ENCODE results near the gene ADRM1.

DNA sequence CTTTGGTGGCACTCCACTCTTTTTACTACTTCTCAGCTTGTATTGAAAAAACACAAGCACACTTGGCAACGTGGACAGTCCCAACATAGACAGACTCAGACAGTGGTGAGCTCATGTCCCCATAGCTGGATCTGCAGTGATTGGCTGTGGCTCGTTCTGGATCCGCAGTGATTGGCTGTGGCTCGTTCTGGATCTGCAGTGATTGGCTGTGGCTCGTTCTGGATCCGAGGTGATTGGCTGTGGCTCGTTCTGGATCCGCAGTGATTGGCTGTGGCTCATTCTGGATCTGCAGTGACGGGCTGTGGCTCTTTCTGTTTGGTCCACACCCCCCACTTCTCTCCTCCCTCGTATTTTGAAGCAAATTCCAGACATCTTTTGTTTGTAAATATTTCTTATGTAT is 36.5 kb upstream of the ADRM1 start:
- TF ChIP-seq CTCF (IDR thresholded peaks at IDR 0.05) (no peak), ZNF532 (CRISPR knock-in tag; IDR thresholded peaks at IDR 0.05; ENCODE audit: borderline replicate concordance) (no peak), RELA (CRISPR knock-in tag; IDR thresholded peaks at IDR 0.05; ENCODE audit: borderline replicate concordance) (no peak), MAX (CRISPR knock-in tag; IDR thresholded peaks at IDR 0.05) (no peak), EMX1 (CRISPR knock-in tag; IDR thresholded peaks at IDR 0.05) (no peak), E2F4 (CRISPR knock-in tag; IDR thresholded peaks at IDR 0.05; ENCODE audit: borderline replicate concordance, low read depth) (no peak), AFF4 (CRISPR knock-in tag; IDR thresholded peaks at IDR 0.05; ENCODE audit: borderline replicate concordance) (no peak), ELF4 (CRISPR knock-in tag; IDR thresholded peaks at IDR 0.05; ENCODE audit: low read depth) (no peak)
- TF ChIP-seq, protein P1, sequence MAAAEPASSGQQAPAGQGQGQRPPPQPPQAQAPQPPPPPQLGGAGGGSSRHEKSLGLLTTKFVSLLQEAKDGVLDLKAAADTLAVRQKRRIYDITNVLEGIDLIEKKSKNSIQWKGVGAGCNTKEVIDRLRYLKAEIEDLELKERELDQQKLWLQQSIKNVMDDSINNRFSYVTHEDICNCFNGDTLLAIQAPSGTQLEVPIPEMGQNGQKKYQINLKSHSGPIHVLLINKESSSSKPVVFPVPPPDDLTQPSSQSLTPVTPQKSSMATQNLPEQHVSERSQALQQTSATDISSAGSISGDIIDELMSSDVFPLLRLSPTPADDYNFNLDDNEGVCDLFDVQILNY (CRISPR knock-in tag; IDR thresholded peaks at IDR 0.05) = no peak
- TF ChIP-seq, protein P2, sequence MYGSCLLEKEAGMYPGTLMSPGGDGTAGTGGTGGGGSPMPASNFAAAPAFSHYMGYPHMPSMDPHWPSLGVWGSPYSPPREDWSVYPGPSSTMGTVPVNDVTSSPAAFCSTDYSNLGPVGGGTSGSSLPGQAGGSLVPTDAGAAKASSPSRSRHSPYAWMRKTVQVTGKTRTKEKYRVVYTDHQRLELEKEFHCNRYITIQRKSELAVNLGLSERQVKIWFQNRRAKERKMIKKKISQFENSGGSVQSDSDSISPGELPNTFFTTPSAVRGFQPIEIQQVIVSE (CRISPR knock-in tag; IDR thresholded peaks at IDR 0.05; ENCODE audit: borderline replicate concordance) = no peak
- TF ChIP-seq, protein P3, sequence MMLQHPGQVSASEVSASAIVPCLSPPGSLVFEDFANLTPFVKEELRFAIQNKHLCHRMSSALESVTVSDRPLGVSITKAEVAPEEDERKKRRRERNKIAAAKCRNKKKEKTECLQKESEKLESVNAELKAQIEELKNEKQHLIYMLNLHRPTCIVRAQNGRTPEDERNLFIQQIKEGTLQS (CRISPR knock-in tag; conservative IDR thresholded peaks at IDR 0.05) = no peak
